ENCODE results near the gene NSG2. TPM values are rescaled to one million over a fixed set of nuclear protein-coding genes. Genes with fewer than 3 reads are reported as not detected.
A peak's percentile ranks its signal among the peaks of the same experiment; 100 is the strongest.
"Not testable (repeated sequence)": the region's sequence is repeated elsewhere in the genome, so short reads cannot be mapped to it uniquely, and the experiment has no call there.

Gene NSG2
- total RNA-seq, 1 experiment from 2014 or later, result not detected

- Histone ChIP-seq H3K4me2 (ENCODE audit: low read depth, low read length, poor library complexity, severe bottlenecking) (no peak overlapping the region), H2AFZ (ENCODE audit: low read length) (no peak overlapping the region), H3K9me2 (replicated peaks; ENCODE audit: insufficient read depth, low read length) (no peaks in the 10 kb centered on the region), H4K20me1 (ENCODE audit: insufficient read depth, low read depth, low read length) (no peaks in the 10 kb centered on the region), H3K27ac (ENCODE audit: low read length) (no peak overlapping the region), H3K79me2 (ENCODE audit: low read length) (no peaks in the 10 kb centered on the region), H3K9me3 (ENCODE audit: low read length) (no peaks in the 10 kb centered on the region), H3K27me3 (ENCODE audit: low read length) (no peaks in the 10 kb centered on the region), H3K4me3 (ENCODE audit: low read length) (no peak overlapping the region), H3K4me1 (ENCODE audit: low read length) (0 out of 2 replicates have a peak, but pooled peaks cover 3% of the 10 kb centered on the region), H3K36me3 (ENCODE audit: insufficient read depth, low read length) (no peaks in the 10 kb centered on the region), H3K9ac (ENCODE audit: low read length) (no peak overlapping the region)
- peak; percentile 71 for DNase-seq
Measured at GRCh38 chr5:174098694-174099093, 53.2 kb downstream of the NSG2 start.

DNA sequence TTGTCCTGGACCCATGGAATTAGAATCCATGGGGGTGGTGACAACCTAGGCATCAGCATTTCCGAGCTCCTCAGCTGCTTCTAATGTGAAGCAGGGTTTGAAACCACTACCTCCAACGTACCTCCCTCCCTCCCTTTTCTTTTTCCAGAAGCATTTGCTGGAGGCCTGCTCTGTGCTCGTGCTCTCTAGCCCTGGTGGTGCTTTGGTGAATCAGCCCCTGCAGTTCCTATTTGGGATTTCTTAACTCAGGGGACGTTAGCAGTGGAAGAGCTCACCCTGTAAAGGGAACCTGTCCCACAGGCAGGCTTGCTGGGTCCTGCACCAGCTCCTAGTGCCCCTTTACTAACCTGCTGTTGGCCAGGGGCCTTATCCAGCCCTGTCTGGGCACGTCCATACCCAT is 55.0 kb downstream of the NSG2 start:
- no peaks in the 10 kb centered on the region for H3K27me3 ChIP-seq (ENCODE audit: low read length)
- H3K79me2 ChIP-seq (ENCODE audit: low read length), result no peaks in the 10 kb centered on the region
- no peak overlapping the region for H3K27ac ChIP-seq (ENCODE audit: low read length)
- no peaks in the 10 kb centered on the region for H3K36me3 ChIP-seq (ENCODE audit: insufficient read depth, low read length)
- 0 out of 2 replicates have a peak, but pooled peaks cover 3% of the 10 kb centered on the region for H3K4me1 ChIP-seq (ENCODE audit: low read length)
- no peak overlapping the region for H3K4me2 ChIP-seq (ENCODE audit: low read depth, low read length, poor library complexity, severe bottlenecking)
- H3K4me3 ChIP-seq (ENCODE audit: low read length), result no peak overlapping the region
- no peak for DNase-seq
- H2AFZ ChIP-seq (ENCODE audit: low read length), result no peak overlapping the region
- H3K9me2 ChIP-seq (replicated peaks; ENCODE audit: insufficient read depth, low read length), result no peaks in the 10 kb centered on the region
- no peaks in the 10 kb centered on the region for H3K9me3 ChIP-seq (ENCODE audit: low read length)
- H4K20me1 ChIP-seq (ENCODE audit: insufficient read depth, low read depth, low read length), result no peaks in the 10 kb centered on the region
- no peak overlapping the region for H3K9ac ChIP-seq (ENCODE audit: low read length)

GRCh38 chr5:174101195-174101730 is 55.8 kb downstream of the NSG2 start:
- no peaks in the 10 kb centered on the region for H3K79me2 ChIP-seq (ENCODE audit: low read length)
- H3K4me2 ChIP-seq (ENCODE audit: low read depth, low read length, poor library complexity, severe bottlenecking), result no peak overlapping the region
- no peak for DNase-seq
- no peaks in the 10 kb centered on the region for H3K9me2 ChIP-seq (replicated peaks; ENCODE audit: insufficient read depth, low read length)
- H3K4me3 ChIP-seq (ENCODE audit: low read length), result no peak overlapping the region
- H3K4me1 ChIP-seq (ENCODE audit: low read length), result 0 out of 2 replicates have a peak, but pooled peaks cover 3% of the 10 kb centered on the region
- no peak overlapping the region for H3K27ac ChIP-seq (ENCODE audit: low read length)
- H4K20me1 ChIP-seq (ENCODE audit: insufficient read depth, low read depth, low read length), result no peaks in the 10 kb centered on the region
- H3K9ac ChIP-seq (ENCODE audit: low read length), result no peak overlapping the region
- H2AFZ ChIP-seq (ENCODE audit: low read length), result no peak overlapping the region
- no peaks in the 10 kb centered on the region for H3K27me3 ChIP-seq (ENCODE audit: low read length)
- no peaks in the 10 kb centered on the region for H3K9me3 ChIP-seq (ENCODE audit: low read length)
- H3K36me3 ChIP-seq (ENCODE audit: insufficient read depth, low read length), result no peaks in the 10 kb centered on the region

DNA sequence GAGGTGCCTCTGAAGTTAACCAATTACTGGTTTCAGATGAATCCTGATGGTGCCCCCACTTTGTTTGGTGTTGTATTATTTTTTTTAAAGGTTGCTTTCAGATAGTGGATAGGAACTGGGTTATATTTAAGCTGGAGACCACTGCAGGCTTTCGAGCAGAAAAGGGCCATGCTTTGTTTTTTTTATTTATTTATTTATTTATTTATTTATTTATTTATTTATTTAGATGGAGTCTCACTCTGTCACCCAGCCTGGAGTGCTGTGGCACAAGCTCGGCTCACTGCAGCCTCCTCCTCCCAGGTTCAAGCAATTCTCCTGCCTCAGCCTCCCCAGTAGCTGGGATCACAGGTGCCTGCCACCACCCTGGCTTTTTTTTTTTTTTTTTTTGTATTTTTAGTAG is 57.1 kb downstream of the NSG2 start:
- not testable (repeated sequence) for DNase-seq; H3K79me2 ChIP-seq (ENCODE audit: low read length); H3K4me1 ChIP-seq (ENCODE audit: low read length); H3K27ac ChIP-seq (ENCODE audit: low read length); H3K27me3 ChIP-seq (ENCODE audit: low read length); H3K36me3 ChIP-seq (ENCODE audit: insufficient read depth, low read length); H3K9ac ChIP-seq (ENCODE audit: low read length); H3K4me3 ChIP-seq (ENCODE audit: low read length); H3K9me3 ChIP-seq (ENCODE audit: low read length); H3K4me2 ChIP-seq (ENCODE audit: low read depth, low read length, poor library complexity, severe bottlenecking); H4K20me1 ChIP-seq (ENCODE audit: insufficient read depth, low read depth, low read length); H3K9me2 ChIP-seq (replicated peaks; ENCODE audit: insufficient read depth, low read length); H2AFZ ChIP-seq (ENCODE audit: low read length)

DNA sequence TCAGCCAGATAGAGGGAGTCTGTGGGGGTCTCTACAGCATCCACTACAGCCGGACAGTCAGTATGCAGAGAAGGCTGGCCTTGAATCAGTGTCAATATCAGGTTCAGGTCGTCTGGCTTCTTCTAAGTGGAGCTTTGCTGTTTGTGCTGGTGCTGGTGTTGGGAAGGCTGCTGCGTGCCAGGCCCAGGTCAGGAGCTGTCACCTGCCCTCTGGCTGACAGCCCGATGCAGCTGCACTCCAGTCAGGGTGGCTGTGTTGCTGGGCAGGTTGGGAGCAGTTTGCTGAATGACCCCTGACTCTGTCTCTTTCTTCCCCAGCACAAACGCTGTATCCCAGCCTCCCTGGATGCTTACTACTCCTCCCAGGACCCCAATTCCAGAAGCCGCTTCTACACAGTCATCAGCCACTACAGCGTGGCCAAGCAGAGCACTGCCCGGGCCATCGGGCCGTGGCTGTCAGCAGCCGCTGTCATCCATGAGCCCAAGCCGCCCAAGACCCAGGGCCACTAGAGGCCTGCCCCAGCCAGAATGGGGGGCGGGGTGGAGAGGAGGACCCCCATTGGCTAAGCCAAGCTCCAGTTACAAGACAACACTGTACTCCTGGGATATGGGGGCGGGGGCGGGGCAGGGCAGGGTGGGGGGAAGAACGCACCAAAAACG is 61.6 kb downstream of the NSG2 start:
- Histone ChIP-seq H3K9ac (ENCODE audit: low read length) (no peak overlapping the region), H3K9me2 (replicated peaks; ENCODE audit: insufficient read depth, low read length) (no peaks in the 10 kb centered on the region), H3K4me1 (ENCODE audit: low read length) (no peaks in the 10 kb centered on the region), H3K36me3 (ENCODE audit: insufficient read depth, low read length) (no peaks in the 10 kb centered on the region), H3K9me3 (ENCODE audit: low read length) (no peaks in the 10 kb centered on the region), H3K4me2 (ENCODE audit: low read depth, low read length, poor library complexity, severe bottlenecking) (no peak overlapping the region), H2AFZ (ENCODE audit: low read length) (no peak overlapping the region), H3K79me2 (ENCODE audit: low read length) (no peaks in the 10 kb centered on the region), H3K4me3 (ENCODE audit: low read length) (no peak overlapping the region), H3K27me3 (ENCODE audit: low read length) (no peaks in the 10 kb centered on the region), H4K20me1 (ENCODE audit: insufficient read depth, low read depth, low read length) (no peaks in the 10 kb centered on the region), H3K27ac (ENCODE audit: low read length) (no peak overlapping the region)
- DNase-seq, result no peak

DNA sequence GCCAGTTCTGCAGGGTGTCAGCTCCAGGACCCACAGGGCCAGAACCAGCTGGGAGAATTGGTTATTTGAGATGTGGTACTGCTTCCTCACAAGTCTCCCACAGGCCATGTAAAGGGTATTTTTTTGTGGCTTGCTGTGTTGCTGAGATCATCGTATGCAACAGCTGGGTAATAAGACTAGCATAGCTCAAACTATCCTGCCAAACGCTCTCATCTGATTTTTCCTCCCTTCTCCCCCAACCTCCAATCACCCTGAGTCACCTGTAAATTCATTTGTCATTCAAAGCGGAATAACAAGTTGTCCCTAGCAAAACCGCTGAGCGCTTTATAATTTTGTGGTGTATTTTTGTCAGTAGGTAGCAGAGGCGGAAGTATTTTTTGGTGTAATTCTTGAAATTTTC is 63.2 kb downstream of the NSG2 start:
- Histone ChIP-seq H3K27ac (ENCODE audit: low read length) (no peak overlapping the region), H3K4me1 (ENCODE audit: low read length) (no peaks in the 10 kb centered on the region), H3K27me3 (ENCODE audit: low read length) (no peaks in the 10 kb centered on the region), H4K20me1 (ENCODE audit: insufficient read depth, low read depth, low read length) (no peaks in the 10 kb centered on the region), H3K9me2 (replicated peaks; ENCODE audit: insufficient read depth, low read length) (no peaks in the 10 kb centered on the region), H3K4me2 (ENCODE audit: low read depth, low read length, poor library complexity, severe bottlenecking) (no peak overlapping the region), H3K9ac (ENCODE audit: low read length) (no peak overlapping the region), H2AFZ (ENCODE audit: low read length) (no peak overlapping the region), H3K9me3 (ENCODE audit: low read length) (no peaks in the 10 kb centered on the region), H3K79me2 (ENCODE audit: low read length) (no peaks in the 10 kb centered on the region), H3K4me3 (ENCODE audit: low read length) (no peak overlapping the region), H3K36me3 (ENCODE audit: insufficient read depth, low read length) (no peaks in the 10 kb centered on the region)
- DNase-seq, result no peak

DNA sequence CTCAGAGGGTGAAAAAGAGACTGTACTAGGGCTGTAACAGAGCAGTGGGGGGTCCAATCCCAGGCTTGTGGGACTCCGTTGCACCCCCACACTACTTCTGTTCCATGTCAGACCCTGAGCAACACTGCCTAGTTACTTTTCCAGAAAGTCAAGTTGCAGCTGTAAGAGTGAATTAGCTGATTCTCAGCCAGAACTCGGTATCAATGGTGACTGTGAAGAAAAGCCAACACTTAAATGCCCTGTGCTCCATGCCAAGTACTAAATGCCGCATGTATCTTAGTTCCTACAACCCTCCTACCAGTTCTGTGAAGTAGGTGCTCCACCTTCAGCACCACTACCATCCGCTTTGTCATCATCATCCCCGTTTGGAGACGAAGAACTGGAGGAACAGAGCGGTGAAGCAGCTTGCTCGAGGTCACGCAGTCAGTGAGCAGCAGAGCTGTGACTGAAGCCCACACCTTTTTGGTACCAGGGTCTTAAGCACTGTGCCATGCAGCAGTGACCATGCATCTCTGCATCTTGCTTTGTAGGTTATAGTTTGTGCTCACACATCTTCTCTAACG is 64.3 kb downstream of the NSG2 start:
- Histone ChIP-seq H3K79me2 (ENCODE audit: low read length) (no peaks in the 10 kb centered on the region), H3K4me2 (ENCODE audit: low read depth, low read length, poor library complexity, severe bottlenecking) (no peak overlapping the region), H3K9me2 (replicated peaks; ENCODE audit: insufficient read depth, low read length) (no peaks in the 10 kb centered on the region), H2AFZ (ENCODE audit: low read length) (no peak overlapping the region), H3K36me3 (ENCODE audit: insufficient read depth, low read length) (no peaks in the 10 kb centered on the region), H4K20me1 (ENCODE audit: insufficient read depth, low read depth, low read length) (no peaks in the 10 kb centered on the region), H3K4me3 (ENCODE audit: low read length) (no peak overlapping the region), H3K9ac (ENCODE audit: low read length) (no peak overlapping the region), H3K27ac (ENCODE audit: low read length) (no peak overlapping the region), H3K27me3 (ENCODE audit: low read length) (no peaks in the 10 kb centered on the region), H3K4me1 (ENCODE audit: low read length) (no peaks in the 10 kb centered on the region), H3K9me3 (ENCODE audit: low read length) (no peaks in the 10 kb centered on the region)
- DNase-seq, result no peak

DNA sequence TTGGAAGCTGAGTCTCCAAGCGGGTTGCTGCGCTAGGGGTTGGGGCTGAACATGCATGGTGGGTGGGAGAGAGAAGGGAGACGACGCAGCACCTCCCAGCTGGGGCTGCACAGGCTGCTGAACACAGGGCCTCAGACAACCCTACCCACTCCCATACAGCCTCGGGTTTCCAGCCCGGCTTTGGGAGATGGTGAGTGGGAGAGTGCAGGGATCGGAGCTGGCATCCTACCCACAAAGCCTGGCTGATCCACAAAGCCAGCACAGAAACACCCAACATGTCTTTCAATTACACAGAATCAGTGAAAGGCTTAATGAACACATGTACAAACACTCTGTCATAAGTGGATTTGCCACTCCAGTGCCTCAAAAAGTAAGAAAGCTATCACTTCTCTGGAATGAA is 64.8 kb downstream of the NSG2 start:
- no peaks in the 10 kb centered on the region for H3K79me2 ChIP-seq (ENCODE audit: low read length)
- no peak for DNase-seq
- no peak overlapping the region for H2AFZ ChIP-seq (ENCODE audit: low read length)
- H4K20me1 ChIP-seq (ENCODE audit: insufficient read depth, low read depth, low read length), result no peaks in the 10 kb centered on the region
- H3K9ac ChIP-seq (ENCODE audit: low read length), result no peak overlapping the region
- no peak overlapping the region for H3K27ac ChIP-seq (ENCODE audit: low read length)
- H3K27me3 ChIP-seq (ENCODE audit: low read length), result no peaks in the 10 kb centered on the region
- no peaks in the 10 kb centered on the region for H3K36me3 ChIP-seq (ENCODE audit: insufficient read depth, low read length)
- no peaks in the 10 kb centered on the region for H3K4me1 ChIP-seq (ENCODE audit: low read length)
- no peak overlapping the region for H3K4me2 ChIP-seq (ENCODE audit: low read depth, low read length, poor library complexity, severe bottlenecking)
- H3K4me3 ChIP-seq (ENCODE audit: low read length), result no peak overlapping the region
- H3K9me3 ChIP-seq (ENCODE audit: low read length), result no peaks in the 10 kb centered on the region
- H3K9me2 ChIP-seq (replicated peaks; ENCODE audit: insufficient read depth, low read length), result no peaks in the 10 kb centered on the region

Data from Karpas-422 (cell line).